Activated CD8-positive, alpha-beta memory T cell treated with anti-CD3 and anti-CD28 coated beads, Interleukin-2, amount 10 ng/mL, durations not matched to agents 7 days and 5 days (primary cell): ENCODE results near the gene CCDC92. TPM values are rescaled to one million over a fixed set of nuclear protein-coding genes. Genes with fewer than 3 reads are reported as not detected.
"Not testable (repeated sequence)": the region's sequence is repeated elsewhere in the genome, so short reads cannot be mapped to it uniquely, and the experiment has no call there.

Source experiments
- ATAC-seq: fragments of 150-1000 bp; cut with Tn5 transposase; one replicate; pipeline ENCODE4 v1.10.0; 2021; ENCODE audit warnings: moderate library complexity
- CTCF ChIA-PET: fragments of 350-600 bp; sonication (Branson Sonifier 250); formaldehyde crosslinking; loops from one replicate; lab custom pipeline; 2021; ENCODE audit warnings: antibody characterized with exemption; lab: Charles Lee
- DNase-seq: peaks from one replicate; pipeline ENCODE4 v3.0.0-alpha.2; 2020
- H3K27ac Mint-ChIP-seq: one replicate; pipeline ENCODE4 v1.8.0; 2021; ENCODE audit warnings: mild to moderate bottlenecking, mixed read lengths
- H3K27me3 Mint-ChIP-seq: one replicate; pipeline ENCODE4 v1.8.0; 2021; ENCODE audit warnings: mixed read lengths
- H3K36me3 Mint-ChIP-seq: one replicate; pipeline ENCODE4 v1.8.0; 2021; ENCODE audit warnings: mild to moderate bottlenecking, mixed read lengths
- H3K4me1 Mint-ChIP-seq: one replicate; pipeline ENCODE4 v1.8.0; 2021; ENCODE audit warnings: mixed read lengths
- H3K4me3 Mint-ChIP-seq: one replicate; pipeline ENCODE4 v1.8.0; 2021; ENCODE audit warnings: mild to moderate bottlenecking, moderate library complexity, mixed read lengths
- H3K9me3 Mint-ChIP-seq: one replicate; pipeline ENCODE4 v1.8.0; 2022; ENCODE audit warnings: low read depth, mixed read lengths
- total RNA-seq, 2 experiments: library from RNA; stranded (reverse); gene quantifications; one replicate each; pipeline ENCODE4 v1.2.3, GENCODE V29; 2021

CCDC92 gene
- total RNA-seq, 2 experiments from 2014 or later, result 16.4 to 19.8 TPM

GRCh38 chr12:123948796-123949769, 23.5 kb downstream of the CCDC92 start:
- Mint-ChIP-seq H3K9me3 (no peaks in the 10 kb centered on the region), H3K27me3 (no peaks in the 10 kb centered on the region), H3K36me3 (no peaks in the 10 kb centered on the region), H3K4me3 (no peak overlapping the region), H3K4me1 (no peaks in the 10 kb centered on the region), H3K27ac (no peak overlapping the region)
- ATAC-seq (no peak), DNase-seq (no peak)
- CTCF ChIA-PET, result no interaction called here

- Mint-ChIP-seq H3K36me3 (no peaks in the 10 kb centered on the region), H3K27me3 (no peaks in the 10 kb centered on the region), H3K4me1 (no peaks in the 10 kb centered on the region), H3K4me3 (no peak overlapping the region), H3K27ac (no peak overlapping the region), H3K9me3 (no peaks in the 10 kb centered on the region)
- no peak for DNase-seq
- CTCF ChIA-PET, result interaction anchor here (1.9 kb wide), 1 partner anchor 84 kb away, joined by 4 read pairs; no protein-coding TSS in a partner anchor
- ATAC-seq, result no peak
Measured at GRCh38 chr12:123948401-123948795, 24.2 kb downstream of the CCDC92 start.

GRCh38 chr12:123947531-123947930, 25.1 kb downstream of the CCDC92 start:
- not testable (repeated sequence) for H3K36me3 Mint-ChIP-seq, H3K9me3 Mint-ChIP-seq, H3K4me3 Mint-ChIP-seq, ATAC-seq, H3K27me3 Mint-ChIP-seq, DNase-seq, H3K4me1 Mint-ChIP-seq, H3K27ac Mint-ChIP-seq
- CTCF ChIA-PET, result interaction anchor here (1.9 kb wide), 1 partner anchor 85 kb away, joined by 4 read pairs; no protein-coding TSS in a partner anchor

GRCh38 chr12:123946516-123947505, 25.8 kb downstream of the CCDC92 start:
- not testable (repeated sequence) for DNase-seq, ATAC-seq, H3K9me3 Mint-ChIP-seq, H3K4me3 Mint-ChIP-seq, H3K27me3 Mint-ChIP-seq, H3K4me1 Mint-ChIP-seq, H3K27ac Mint-ChIP-seq, H3K36me3 Mint-ChIP-seq
- CTCF ChIA-PET, result interaction anchor here (1.9 kb wide), 1 partner anchor 86 kb away, joined by 4 read pairs; no protein-coding TSS in a partner anchor

- no peaks in the 10 kb centered on the region for H3K4me1 Mint-ChIP-seq
- H3K4me3 Mint-ChIP-seq, result no peak overlapping the region
- H3K36me3 Mint-ChIP-seq, result peaks cover 5% of the 10 kb centered on the region
- H3K9me3 Mint-ChIP-seq, result no peaks in the 10 kb centered on the region
- CTCF ChIA-PET, result no interaction called here
- no peak for ATAC-seq
- no peak for DNase-seq
- no peak overlapping the region for H3K27ac Mint-ChIP-seq
- no peaks in the 10 kb centered on the region for H3K27me3 Mint-ChIP-seq
Measured at GRCh38 chr12:123946152-123946515, 26.5 kb downstream of the CCDC92 start.

GRCh38 chr12:123945287-123946151, 27.1 kb downstream of the CCDC92 start:
- peaks cover 5% of the 10 kb centered on the region for H3K36me3 Mint-ChIP-seq
- CTCF ChIA-PET, result interaction anchor here (1.2 kb wide), 1 partner anchor 26 kb away, joined by 3 read pairs; no protein-coding TSS in a partner anchor
- ATAC-seq (no peak), DNase-seq (no peak)
- H3K27ac Mint-ChIP-seq, result no peak overlapping the region
- no peaks in the 10 kb centered on the region for H3K27me3 Mint-ChIP-seq
- no peaks in the 10 kb centered on the region for H3K4me1 Mint-ChIP-seq
- no peak overlapping the region for H3K4me3 Mint-ChIP-seq
- H3K9me3 Mint-ChIP-seq, result no peaks in the 10 kb centered on the region

GRCh38 chr12:123944696-123945095, 27.9 kb downstream of the CCDC92 start:
- H3K27ac Mint-ChIP-seq, result no peak overlapping the region
- no peaks in the 10 kb centered on the region for H3K9me3 Mint-ChIP-seq
- DNase-seq (no peak), ATAC-seq (no peak)
- H3K27me3 Mint-ChIP-seq, result no peaks in the 10 kb centered on the region
- H3K4me3 Mint-ChIP-seq, result no peak overlapping the region
- H3K4me1 Mint-ChIP-seq, result no peaks in the 10 kb centered on the region
- CTCF ChIA-PET, result interaction anchor here (0.6 to 1.2 kb wide), 2 partner anchors 25 to 27 kb away, joined by 3 to 4 read pairs; no protein-coding TSS in a partner anchor
- peaks cover 5% of the 10 kb centered on the region for H3K36me3 Mint-ChIP-seq

- Mint-ChIP-seq H3K27ac (no peak overlapping the region), H3K4me1 (peaks cover 4% of the 10 kb centered on the region), H3K36me3 (peaks cover 5% of the 10 kb centered on the region), H3K9me3 (no peaks in the 10 kb centered on the region), H3K27me3 (no peaks in the 10 kb centered on the region), H3K4me3 (no peak overlapping the region)
- DNase-seq (no peak), ATAC-seq (no peak)
- CTCF ChIA-PET, result no interaction called here
Measured at GRCh38 chr12:123943816-123944215, 28.8 kb downstream of the CCDC92 start.

GRCh38 chr12:123942911-123943648, 29.6 kb downstream of the CCDC92 start:
- no peak overlapping the region for H3K27ac Mint-ChIP-seq
- CTCF ChIA-PET, result no interaction called here
- no peak overlapping the region for H3K4me3 Mint-ChIP-seq
- DNase-seq (no peak), ATAC-seq (no peak)
- H3K4me1 Mint-ChIP-seq, result peaks cover 12% of the 10 kb centered on the region
- H3K27me3 Mint-ChIP-seq, result no peaks in the 10 kb centered on the region
- no peaks in the 10 kb centered on the region for H3K9me3 Mint-ChIP-seq
- peaks cover 5% of the 10 kb centered on the region for H3K36me3 Mint-ChIP-seq

GRCh38 chr12:123942238-123942653, 30.4 kb downstream of the CCDC92 start:
- DNase-seq, result no peak
- H3K4me3 Mint-ChIP-seq, result no peak overlapping the region
- H3K36me3 Mint-ChIP-seq, result peaks cover 8% of the 10 kb centered on the region
- H3K27me3 Mint-ChIP-seq, result no peaks in the 10 kb centered on the region
- CTCF ChIA-PET, result no interaction called here
- ATAC-seq, result no peak
- H3K9me3 Mint-ChIP-seq, result no peaks in the 10 kb centered on the region
- peaks cover 19% of the 10 kb centered on the region for H3K4me1 Mint-ChIP-seq
- no peak overlapping the region for H3K27ac Mint-ChIP-seq

GRCh38 chr12:123941624-123942237, 30.9 kb downstream of the CCDC92 start:
- Mint-ChIP-seq H3K27me3 (no peaks in the 10 kb centered on the region), H3K4me3 (no peak overlapping the region), H3K36me3 (peaks cover 8% of the 10 kb centered on the region), H3K27ac (no peak overlapping the region), H3K9me3 (no peaks in the 10 kb centered on the region), H3K4me1 (peaks cover 19% of the 10 kb centered on the region)
- CTCF ChIA-PET, result interaction anchor here (0.6 to 1.8 kb wide), 3 partner anchors 36 to 103 kb away, joined by 3 to 4 read pairs (median 3); no protein-coding TSS in a partner anchor
- ATAC-seq (no peak), DNase-seq (no peak)
